Measurements from ENCODE around the gene KIF19.

Gene KIF19

DNA sequence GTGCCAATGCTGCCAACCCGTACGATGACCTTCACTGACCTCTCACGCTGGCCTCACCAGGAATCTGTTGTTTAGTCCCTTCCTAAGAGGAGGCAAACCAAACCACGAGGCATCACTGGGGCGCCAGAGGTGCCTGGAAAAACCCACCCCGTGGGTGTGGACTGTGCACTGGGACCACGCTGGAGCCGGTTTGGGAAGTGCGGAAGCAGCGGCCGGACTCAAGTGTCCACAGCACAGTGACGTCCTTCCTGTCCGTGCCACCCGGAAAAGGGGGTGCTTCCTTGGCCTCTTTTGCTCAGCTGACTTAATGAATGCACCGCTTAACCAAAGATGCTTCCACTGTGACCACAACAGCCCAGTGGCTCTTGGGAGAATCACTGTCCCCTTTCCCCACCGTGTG lies 9.0 kb upstream of the KIF19 start:
- Histone ChIP-seq H3K4me3 (replicated peaks; ENCODE audit: low read depth, low read length) (no peak overlapping the region), H3K27me3 (replicated peaks; ENCODE audit: control insufficient read depth, insufficient read depth, low read length) (no peaks in the 10 kb centered on the region), H3K36me3 (ENCODE audit: control insufficient read depth, insufficient read depth, low read length) (no peaks in the 10 kb centered on the region)
- TF ChIP-seq CTCF (IDR thresholded peaks at IDR 0.05; ENCODE audit: insufficient read depth, low read length, poor library complexity, severe bottlenecking) = no peak
- DNase-seq (ENCODE audit: extremely low read depth, insufficient read length) = no peak

- TF ChIP-seq CTCF (IDR thresholded peaks at IDR 0.05; ENCODE audit: insufficient read depth, low read length, poor library complexity, severe bottlenecking) = no peak
- no peaks in the 10 kb centered on the region for H3K36me3 ChIP-seq (ENCODE audit: control insufficient read depth, insufficient read depth, low read length)
- peaks cover 2% of the 10 kb centered on the region; the same call in 1 of the 2 replicates for H3K27me3 ChIP-seq (replicated peaks; ENCODE audit: control insufficient read depth, insufficient read depth, low read length)
- DNase-seq (ENCODE audit: extremely low read depth, insufficient read length) = no peak
- H3K4me3 ChIP-seq (replicated peaks; ENCODE audit: low read depth, low read length) = no peak overlapping the region
These were observed 7.6 kb upstream of the KIF19 start for GRCh38 chr17:74318391-74318790.

DNA sequence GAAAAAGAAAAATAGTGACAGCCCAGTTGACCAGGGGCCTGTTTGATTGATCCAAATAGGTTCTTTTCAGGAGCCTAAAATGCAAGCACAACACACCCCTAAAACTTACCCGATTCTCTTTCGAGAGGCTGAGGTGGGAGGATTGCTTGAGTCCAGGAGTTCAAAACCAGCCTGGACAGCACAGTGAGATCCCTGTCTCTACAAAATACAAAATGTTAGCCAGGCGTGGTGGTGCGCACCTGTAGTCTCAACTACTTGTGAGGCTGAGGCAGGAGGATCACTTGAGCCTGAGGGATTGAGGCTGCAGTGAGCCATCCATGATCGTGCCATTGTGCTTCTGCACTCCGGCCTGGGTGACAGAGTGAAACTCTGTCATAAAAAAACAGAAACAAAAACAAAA lies 1.5 kb upstream of the KIF19 start:
- H3K27me3 ChIP-seq (replicated peaks; ENCODE audit: control insufficient read depth, insufficient read depth, low read length) = peaks cover 5% of the 10 kb centered on the region
- no peak for TF ChIP-seq CTCF (IDR thresholded peaks at IDR 0.05; ENCODE audit: insufficient read depth, low read length, poor library complexity, severe bottlenecking)
- no peak overlapping the region for H3K4me3 ChIP-seq (replicated peaks; ENCODE audit: low read depth, low read length)
- no peak for DNase-seq (ENCODE audit: extremely low read depth, insufficient read length)
- H3K36me3 ChIP-seq (ENCODE audit: control insufficient read depth, insufficient read depth, low read length) = no peaks in the 10 kb centered on the region

DNA sequence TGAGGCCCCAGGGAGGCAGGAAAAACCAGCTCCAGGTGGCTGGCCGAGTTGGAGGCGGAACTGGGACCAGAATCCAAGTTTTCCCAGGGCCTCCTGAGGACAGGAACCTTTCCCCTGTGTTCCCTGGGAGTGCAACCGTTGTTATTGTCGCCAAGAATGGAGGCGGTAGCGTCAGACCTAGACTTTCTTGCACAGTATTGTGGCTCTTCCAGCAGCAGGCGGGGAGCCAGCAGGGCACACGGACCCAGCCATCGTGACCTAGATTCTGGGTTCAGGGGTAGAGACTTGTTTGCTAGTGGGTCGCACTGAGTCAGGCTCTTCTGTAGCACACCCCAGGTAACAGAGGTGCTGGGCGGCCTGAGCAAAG lies 667 bp upstream of the KIF19 start:
- Histone ChIP-seq H3K4me3 (replicated peaks; ENCODE audit: low read depth, low read length) (no peak overlapping the region; the same call in 1 of the 2 replicates), H3K27me3 (replicated peaks; ENCODE audit: control insufficient read depth, insufficient read depth, low read length) (peaks cover 5% of the 10 kb centered on the region)

GRCh38 chr17:74326506-74326905 lies 480 bp downstream of the KIF19 start:
- H3K27me3 ChIP-seq (replicated peaks; ENCODE audit: control insufficient read depth, insufficient read depth, low read length) = peaks cover 5% of the 10 kb centered on the region
- H3K36me3 ChIP-seq (ENCODE audit: control insufficient read depth, insufficient read depth, low read length) = no peaks in the 10 kb centered on the region
- no peak for TF ChIP-seq CTCF (IDR thresholded peaks at IDR 0.05; ENCODE audit: insufficient read depth, low read length, poor library complexity, severe bottlenecking)
- no peak for DNase-seq (ENCODE audit: extremely low read depth, insufficient read length)
- H3K4me3 ChIP-seq (replicated peaks; ENCODE audit: low read depth, low read length) = 0 out of 2 replicates have a peak overlapping the region, but pooled peaks have one; percentile 5

More for the DNA sequence above, 667 bp upstream of the KIF19 start:
- DNase-seq (ENCODE audit: extremely low read depth, insufficient read length) = no peak
- no peaks in the 10 kb centered on the region for H3K36me3 ChIP-seq (ENCODE audit: control insufficient read depth, insufficient read depth, low read length)
- TF ChIP-seq CTCF (IDR thresholded peaks at IDR 0.05; ENCODE audit: insufficient read depth, low read length, poor library complexity, severe bottlenecking) = no peak

DNA sequence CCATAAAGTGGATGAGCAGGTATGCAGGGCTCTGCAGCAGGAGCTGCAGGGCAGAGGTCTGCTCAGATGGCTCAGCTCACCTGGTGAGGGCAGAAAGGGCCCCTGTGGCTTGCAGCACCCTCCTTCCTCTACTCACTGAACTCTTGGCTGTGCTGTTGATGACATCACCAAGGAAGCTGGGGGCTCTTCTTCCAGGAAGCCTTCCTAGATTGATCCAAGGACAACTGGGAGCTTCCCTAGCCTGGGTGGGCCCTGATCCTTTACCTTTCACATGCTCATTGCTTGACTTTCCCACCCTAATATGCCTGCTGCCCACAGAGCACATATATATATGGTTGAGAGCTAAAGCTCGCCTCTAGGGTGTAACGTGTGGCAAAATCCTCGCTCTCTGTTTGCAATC lies 2.5 kb downstream of the KIF19 start:
- Histone ChIP-seq H3K36me3 (ENCODE audit: control insufficient read depth, insufficient read depth, low read length) (no peaks in the 10 kb centered on the region), H3K27me3 (replicated peaks; ENCODE audit: control insufficient read depth, insufficient read depth, low read length) (peaks cover 3% of the 10 kb centered on the region; the same call in 1 of the 2 replicates), H3K4me3 (replicated peaks; ENCODE audit: low read depth, low read length) (no peak overlapping the region)
- DNase-seq (ENCODE audit: extremely low read depth, insufficient read length) = no peak
- no peak for TF ChIP-seq CTCF (IDR thresholded peaks at IDR 0.05; ENCODE audit: insufficient read depth, low read length, poor library complexity, severe bottlenecking)
